DMS 273 (cell line): ENCODE measurements around the gene GOLGA6L2.
"Not testable (repeated sequence)": the region's sequence is repeated elsewhere in the genome, so short reads cannot be mapped to it uniquely, and the experiment has no call there.

Source experiments
- DNase-seq: peaks from one replicate; lab custom pipeline; 2025; ENCODE audit not compliant: unreplicated experiment; lab: John Stamatoyannopoulos, UW

The GOLGA6L2 gene

GRCh38 chr15:23424111-23424904, 22.7 kb downstream of the GOLGA6L2 start:
- no peak for DNase-seq

GRCh38 chr15:23422946-23423708, 23.9 kb downstream of the GOLGA6L2 start:
- DNase-seq, result no peak

GRCh38 chr15:23422099-23422945, 24.7 kb downstream of the GOLGA6L2 start:
- DNase-seq, result no peak

GRCh38 chr15:23420806-23421575, 26.1 kb downstream of the GOLGA6L2 start:
- DNase-seq, result no peak

GRCh38 chr15:23416349-23417276, 30.4 kb downstream of the GOLGA6L2 start:
- no peak for DNase-seq

- not testable (repeated sequence) for DNase-seq
These were observed 31.2 kb downstream of the GOLGA6L2 start for GRCh38 chr15:23415866-23416265.

- no peak for DNase-seq
These were observed 31.6 kb downstream of the GOLGA6L2 start for GRCh38 chr15:23415321-23415865.

GRCh38 chr15:23412881-23413600, 34.0 kb downstream of the GOLGA6L2 start:
- DNase-seq, result not testable (repeated sequence)

GRCh38 chr15:23411841-23412240, 35.2 kb downstream of the GOLGA6L2 start:
- DNase-seq, result no peak

GRCh38 chr15:23403550-23403949, 43.5 kb downstream of the GOLGA6L2 start:
- DNase-seq, result no peak

GRCh38 chr15:23402544-23402943, 44.5 kb downstream of the GOLGA6L2 start:
- peak; percentile 6 for DNase-seq

GRCh38 chr15:23402140-23402539, 44.9 kb downstream of the GOLGA6L2 start:
- no peak for DNase-seq

GRCh38 chr15:23401627-23402026, 45.4 kb downstream of the GOLGA6L2 start:
- no peak for DNase-seq

- DNase-seq, result not testable (repeated sequence)
These were observed 47.8 kb downstream of the GOLGA6L2 start for GRCh38 chr15:23399207-23399606.

- DNase-seq, result not testable (repeated sequence)
These were observed 48.7 kb downstream of the GOLGA6L2 start for GRCh38 chr15:23398357-23398756.

- no peak for DNase-seq
These were observed 49.3 kb downstream of the GOLGA6L2 start for GRCh38 chr15:23397779-23398178.

GRCh38 chr15:23395832-23396231, 51.2 kb downstream of the GOLGA6L2 start:
- DNase-seq, result no peak

- no peak for DNase-seq
These were observed 51.9 kb downstream of the GOLGA6L2 start for GRCh38 chr15:23395030-23395692.
